HG02973 (cell line): Measurements from ENCODE around the gene G6PC3.
A peak's percentile ranks its signal among the peaks of the same experiment; 100 is the strongest.

Experiments used
- ATAC-seq: cut with Tn5 transposase; IDR thresholded peaks from one replicate; pipeline ENCODE4 v1.9.1; 2021; ENCODE audit warnings: moderate library complexity; ENCODE audit not compliant: unreplicated experiment

Gene G6PC3

DNA sequence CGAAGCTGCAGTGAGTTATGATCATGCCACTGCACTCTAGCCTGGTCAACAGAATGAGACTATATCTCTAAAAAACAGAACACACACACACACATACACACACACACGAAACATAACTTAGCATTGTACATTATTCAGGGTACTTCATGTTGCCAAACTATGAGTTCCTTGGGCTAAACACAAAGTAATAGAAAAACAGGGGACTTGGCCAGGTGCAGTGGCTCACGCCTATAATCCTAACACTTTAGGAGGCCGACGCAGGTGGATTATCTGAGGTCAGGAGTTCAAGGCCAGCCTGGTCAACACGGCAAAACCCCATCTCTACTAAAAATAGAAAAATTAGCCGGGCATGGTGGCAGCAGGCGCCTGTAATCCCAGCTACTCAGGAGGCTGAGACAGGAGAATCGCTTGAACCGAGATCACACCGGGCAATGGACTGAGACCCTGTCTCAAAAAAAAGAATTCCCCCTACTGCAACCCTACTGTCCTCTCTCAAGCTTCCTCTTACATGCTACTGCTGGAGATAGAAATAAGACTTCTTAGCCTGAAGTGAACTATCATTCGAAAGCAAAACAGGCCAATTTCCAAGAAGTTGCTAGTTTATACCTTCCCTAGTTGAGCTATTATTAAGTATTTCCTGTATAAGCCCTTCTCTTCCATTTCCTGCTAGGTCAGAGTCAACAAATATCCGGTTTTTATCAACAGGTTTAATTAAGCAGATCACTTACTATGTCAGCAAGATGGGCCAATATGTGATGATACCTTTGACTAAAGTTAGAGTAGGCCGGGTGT, 11.2 kb upstream of the G6PC3 start:
- ATAC-seq, result no peak

GRCh38 chr17:44061446-44061845, 9.1 kb upstream of the G6PC3 start:
- no peak for ATAC-seq

DNA sequence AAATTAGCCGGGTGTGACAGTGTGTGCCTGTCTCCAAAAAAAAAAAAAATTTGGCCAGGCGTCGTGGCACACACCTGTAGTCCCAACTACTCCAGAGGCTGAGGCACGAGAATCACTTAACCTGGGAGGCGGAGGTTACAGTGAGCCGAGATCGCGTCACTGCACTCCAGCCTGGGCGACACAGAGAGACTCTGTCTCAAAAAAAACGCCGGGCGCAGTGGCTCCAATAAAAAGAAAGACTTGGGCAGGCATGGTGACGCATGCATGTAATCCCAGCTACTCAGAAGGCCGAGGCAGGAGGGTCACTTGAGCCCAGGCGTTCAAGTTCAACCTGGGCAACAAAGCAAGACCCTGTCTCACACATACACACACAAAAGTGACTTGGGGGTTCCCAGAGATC, 7.7 kb upstream of the G6PC3 start:
- ATAC-seq, result no peak

- no peak for ATAC-seq
Observed at GRCh38 chr17:44063704-44064639, 6.6 kb upstream of the G6PC3 start.

DNA sequence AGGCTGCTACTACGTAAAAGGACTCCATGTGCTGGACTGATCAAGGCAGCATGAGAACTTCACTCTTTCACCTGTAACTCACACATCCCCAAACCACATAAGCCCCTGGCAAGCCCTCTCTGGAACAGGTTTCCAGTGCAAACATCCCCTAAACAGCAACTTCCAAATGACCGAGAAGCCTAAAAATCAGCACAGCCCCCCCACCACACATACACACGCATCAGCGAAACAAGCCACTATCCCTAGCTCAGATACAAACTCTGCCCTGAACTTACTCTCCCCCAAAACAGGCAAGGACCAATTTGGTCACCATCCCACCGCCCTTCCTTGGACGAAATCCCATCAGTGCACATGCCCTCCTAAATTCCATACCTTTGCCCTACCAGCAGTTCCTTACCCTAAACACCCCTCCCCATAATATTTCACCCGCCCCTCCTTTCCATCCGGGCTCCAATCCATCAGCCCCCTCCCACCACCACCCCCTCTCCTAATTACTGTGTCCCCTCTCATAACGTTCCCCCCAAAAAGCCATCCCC, 4.8 kb upstream of the G6PC3 start:
- ATAC-seq, result no peak

DNA sequence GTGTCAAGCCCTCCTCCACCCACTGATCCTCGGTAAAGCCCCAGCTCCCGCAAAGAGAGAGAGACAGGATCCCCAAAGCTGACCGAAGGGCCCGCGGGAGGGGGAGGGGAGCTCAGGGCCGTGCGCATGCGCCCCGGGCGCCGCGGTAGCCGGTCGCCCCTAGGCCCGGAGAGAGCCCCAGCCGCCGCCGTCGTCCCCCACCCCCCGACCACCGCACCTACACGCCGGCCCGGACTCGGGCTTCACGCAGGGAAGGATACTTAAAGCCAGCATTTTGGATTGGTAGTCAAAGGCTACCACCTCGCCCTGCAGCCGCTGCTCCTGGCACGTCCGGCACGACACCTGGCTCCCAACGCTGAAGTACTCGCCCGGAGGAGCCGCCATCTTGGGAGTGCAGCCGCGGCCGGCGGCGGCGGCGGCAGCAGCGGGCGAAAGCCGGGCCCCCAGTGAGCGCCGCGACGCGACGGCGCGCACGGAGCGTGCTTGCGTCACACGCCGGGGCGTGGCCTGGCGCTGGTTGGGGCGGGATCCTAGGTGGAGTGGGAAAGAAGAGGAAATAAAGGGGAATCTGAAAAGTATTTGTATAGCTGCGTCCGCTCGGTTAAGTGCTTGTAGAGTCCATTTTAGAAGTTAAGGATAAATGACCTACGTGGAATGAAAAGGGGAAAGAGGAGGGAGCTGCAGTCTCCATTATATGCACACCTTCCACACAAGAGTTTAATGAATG, 4.2 kb upstream of the G6PC3 start, which contains the start of gene LSM12:
Gene LSM12, minus strand, starts transcription at position 468 of the 727 bp plus-strand sequence. Its CDS starts 84 bp downstream, at position 384.
- ATAC-seq, result peak; percentile 59

DNA sequence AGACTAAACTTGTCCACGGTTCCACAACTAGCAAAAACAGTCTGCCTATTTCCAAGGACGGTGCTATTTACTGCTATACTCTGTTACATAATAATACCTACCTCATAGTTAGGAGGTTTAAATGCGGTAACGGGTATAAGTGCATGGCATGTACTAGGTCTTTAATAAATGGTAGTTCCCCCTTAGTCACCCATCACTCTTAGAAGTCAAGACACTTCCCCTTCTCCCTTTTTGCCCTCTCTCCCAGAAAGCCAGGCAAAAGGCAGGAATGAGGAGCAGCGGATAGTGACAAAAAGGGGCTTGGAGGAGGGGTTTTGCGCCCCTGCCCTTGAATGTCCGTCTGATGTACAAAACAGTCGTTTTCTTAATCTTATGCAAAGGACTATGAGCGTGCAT, 3.0 kb upstream of the G6PC3 start:
- no peak for ATAC-seq

- no peak for ATAC-seq
Observed at GRCh38 chr17:44069974-44070454, 521 bp upstream of the G6PC3 start.

DNA sequence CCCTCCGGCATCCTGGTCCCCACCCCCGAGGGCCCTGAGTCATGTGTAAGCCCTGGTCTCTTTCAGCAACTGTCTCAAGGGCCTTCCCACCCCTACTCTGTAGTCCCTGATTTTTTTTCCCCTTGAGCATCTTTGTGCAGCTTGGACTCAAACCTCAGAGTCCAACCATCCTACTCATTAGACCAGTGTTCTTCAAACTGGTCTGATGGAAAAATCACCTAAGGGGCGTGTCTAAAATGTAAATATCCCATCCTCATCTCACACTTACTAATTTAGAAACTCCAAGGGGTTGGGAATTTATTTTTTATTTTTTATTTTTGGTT, 624 bp downstream of the G6PC3 start:
- ATAC-seq, result no peak

- no peak for ATAC-seq
Observed at GRCh38 chr17:44071772-44072171, 1.2 kb downstream of the G6PC3 start.

DNA sequence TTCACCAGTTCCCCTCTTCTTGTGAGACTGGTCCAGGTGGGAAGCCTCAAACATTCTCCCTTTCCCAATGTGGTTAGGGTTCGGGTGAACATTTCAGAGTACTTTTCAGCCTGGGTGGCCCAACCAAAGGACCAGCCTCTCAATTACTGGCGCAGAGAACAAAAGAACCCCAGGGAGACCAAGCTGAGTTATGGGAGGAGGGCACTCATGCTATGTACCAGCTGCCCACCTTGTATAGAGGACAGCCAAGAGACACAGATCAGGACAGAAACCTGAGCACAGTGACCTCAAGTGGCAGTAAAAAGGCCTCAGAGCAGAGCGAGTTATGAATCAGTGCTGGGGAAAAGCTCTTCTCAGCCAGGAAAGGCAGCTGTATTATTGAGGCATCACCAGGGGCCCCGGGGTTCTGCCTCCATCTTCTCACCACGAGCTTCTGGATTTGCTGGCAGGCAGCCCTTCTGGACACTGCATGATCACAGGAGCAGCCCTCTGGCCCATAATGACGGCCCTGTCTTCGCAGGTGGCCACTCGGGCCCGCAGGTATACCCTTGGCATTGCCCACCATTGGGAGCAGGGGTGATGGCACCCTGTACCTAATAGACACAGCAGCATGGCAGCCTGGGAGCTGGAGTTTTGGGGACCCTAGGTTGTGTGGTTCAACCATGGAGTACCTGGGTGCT, 3.8 kb downstream of the G6PC3 start:
- ATAC-seq, result no peak

GRCh38 chr17:44074911-44075285, 4.4 kb downstream of the G6PC3 start:
- ATAC-seq, result no peak

- no peak for ATAC-seq
Observed at GRCh38 chr17:44075598-44076293, 5.2 kb downstream of the G6PC3 start.

- ATAC-seq, result no peak
Observed at GRCh38 chr17:44076716-44077594, 6.4 kb downstream of the G6PC3 start.

GRCh38 chr17:44077595-44077909, 7.0 kb downstream of the G6PC3 start:
- no peak for ATAC-seq

DNA sequence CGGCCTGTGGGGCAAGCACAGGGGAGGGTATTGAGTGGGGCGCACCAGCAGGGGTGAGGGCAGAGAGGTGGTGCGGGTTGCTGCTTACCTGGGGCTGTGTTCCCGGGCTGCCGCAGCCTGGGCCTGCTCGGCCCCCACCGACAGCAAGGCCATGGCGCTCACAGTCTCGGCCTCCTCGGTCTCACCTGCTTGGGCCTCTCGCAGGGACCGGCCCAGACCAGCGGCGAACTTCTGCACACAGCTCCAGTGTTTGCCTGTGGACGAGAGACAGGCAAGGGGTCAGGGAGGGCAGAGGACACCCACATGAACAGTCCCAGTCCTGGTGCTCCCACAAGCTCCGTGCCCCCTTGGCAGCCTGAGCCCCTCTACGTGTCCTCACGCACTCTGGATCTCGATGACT, 7.9 kb downstream of the G6PC3 start:
- no peak for ATAC-seq

DNA sequence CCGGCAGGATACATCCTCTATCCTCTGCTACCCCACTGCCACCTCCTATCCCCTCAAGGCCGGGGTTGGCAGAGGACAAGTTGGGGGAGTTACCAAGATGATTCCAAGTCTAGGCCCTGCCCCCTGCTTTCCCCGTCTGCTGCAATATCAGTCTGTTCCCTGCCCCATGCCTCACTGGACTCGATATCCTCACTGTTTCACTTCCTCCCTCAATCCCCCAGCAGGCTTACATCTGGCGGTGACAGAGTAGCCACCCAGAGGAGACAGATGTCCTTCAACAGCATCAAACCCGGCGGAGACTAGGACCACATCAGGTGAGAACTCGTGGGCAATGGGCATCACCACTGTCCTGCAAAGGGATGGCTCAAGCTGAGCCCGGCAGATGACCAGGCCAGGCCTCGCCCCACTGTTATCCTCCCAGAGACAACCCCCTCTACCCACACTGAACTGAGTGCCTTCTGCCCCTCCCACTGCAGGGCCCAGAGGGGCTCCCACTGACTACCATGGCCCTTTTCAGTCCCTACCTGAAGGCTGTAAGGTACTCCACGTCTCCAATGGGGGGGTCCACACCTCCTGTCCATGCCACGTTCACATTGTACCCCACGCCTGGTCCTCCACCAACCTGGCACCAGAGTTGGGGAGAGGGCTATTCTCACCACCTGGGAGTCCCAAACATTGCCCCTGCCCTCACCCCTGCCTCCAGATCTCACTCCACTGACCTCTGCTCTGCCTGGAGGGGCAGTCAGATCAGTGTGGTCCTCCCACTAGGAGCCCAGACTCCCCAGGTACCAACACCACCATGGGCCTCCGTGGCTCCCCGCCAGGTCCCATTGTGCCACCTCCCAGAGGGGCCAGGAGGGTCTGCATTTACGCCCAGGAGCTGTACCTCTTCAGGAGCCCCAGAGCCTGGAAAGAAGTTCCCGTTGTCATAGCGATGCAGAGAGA, 9.6 kb downstream of the G6PC3 start:
- ATAC-seq, result no peak

- ATAC-seq, result no peak
Observed at GRCh38 chr17:44081681-44082080, 11.1 kb downstream of the G6PC3 start.
